ENCODE results near the gene HDAC6. TPM values are rescaled to one million over a fixed set of nuclear protein-coding genes. Genes with fewer than 3 reads are reported as not detected.

Gene HDAC6
- total and polyA plus RNA-seq, 5 donors from 2014 or later = 12.6 to 86.6 (median 18.5) TPM

- peak overlapping the region; percentile 61 for H3K4me3 ChIP-seq (ENCODE audit: low read depth, low read length)
- ATAC-seq (ENCODE audit: low read depth in 2 of 2) = no peak
Observed at GRCh38 chrX:48802089-48802904, 430 bp downstream of the HDAC6 start.

DNA sequence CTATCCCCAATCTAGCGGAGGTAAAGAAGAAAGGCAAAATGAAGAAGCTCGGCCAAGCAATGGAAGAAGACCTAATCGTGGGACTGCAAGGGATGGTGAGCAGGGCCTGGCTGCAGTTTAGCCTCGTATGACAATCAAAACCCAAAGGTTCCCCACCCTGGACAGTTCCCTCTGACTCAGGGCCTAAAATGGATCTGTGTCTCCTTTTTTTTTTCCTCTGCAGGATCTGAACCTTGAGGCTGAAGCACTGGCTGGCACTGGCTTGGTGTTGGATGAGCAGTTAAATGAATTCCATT lies 986 bp downstream of the HDAC6 start:
- no peak for ATAC-seq (ENCODE audit: low read depth in 2 of 2)
- peaks cover 5% of the 10 kb centered on the region for H3K36me3 Mint-ChIP-seq

More at GRCh38 chrX:48802089-48802904, 430 bp downstream of the HDAC6 start:
- H3K27me3 Mint-ChIP-seq = no peaks in the 10 kb centered on the region
- H3K27ac ChIP-seq (ENCODE audit: insufficient read depth, low read length, poor library complexity, severe bottlenecking) = peak overlapping the region; percentile 93
- H3K36me3 Mint-ChIP-seq = peaks cover 5% of the 10 kb centered on the region
- H3K27me3 ChIP-seq (ENCODE audit: control insufficient read depth, insufficient read depth, low read length) = no peaks in the 10 kb centered on the region
- no peaks in the 10 kb centered on the region for H3K4me1 ChIP-seq (ENCODE audit: control insufficient read depth, insufficient read depth, low read length, poor library complexity, severe bottlenecking)
- peak overlapping the region; percentile 91 to 98 (median 95) for H3K4me3 Mint-ChIP-seq
- no peaks in the 10 kb centered on the region for H3K9me3 ChIP-seq (ENCODE audit: control insufficient read depth in 2 of 2, low read length in 2 of 2)
- no peaks in the 10 kb centered on the region for H3K9me3 Mint-ChIP-seq
- peak in 2 of 3 donors; percentile 64 to 75 for DNase-seq
- peaks cover 3 to 11% (median 7%) of the 10 kb centered on the region in 4 donors for H3K4me1 Mint-ChIP-seq
- peak overlapping the region; percentile 98 to 99 (median 99) for H3K27ac Mint-ChIP-seq
- H3K36me3 ChIP-seq (ENCODE audit: control insufficient read depth, insufficient read depth, low read length) = no peaks in the 10 kb centered on the region

DNA sequence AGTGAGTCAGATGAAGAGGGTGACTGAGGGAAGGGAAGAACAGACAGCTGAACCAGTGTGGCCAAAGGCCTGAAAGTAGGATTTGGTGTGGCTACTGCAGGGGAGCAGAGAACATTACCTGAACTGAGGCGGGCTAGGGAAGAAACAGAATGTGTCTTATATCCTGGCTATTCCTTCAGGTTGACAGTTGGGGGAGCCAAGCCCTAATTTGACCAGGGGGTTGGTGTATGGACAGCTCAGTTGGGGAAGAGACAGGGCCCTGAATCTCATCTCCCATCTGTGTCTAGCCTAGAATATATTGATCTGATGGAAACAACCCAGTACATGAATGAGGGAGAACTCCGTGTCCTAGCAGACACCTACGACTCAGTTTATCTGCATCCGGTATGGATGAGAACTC lies 4.2 kb downstream of the HDAC6 start:
- H3K27ac ChIP-seq (ENCODE audit: insufficient read depth, low read length, poor library complexity, severe bottlenecking) = no peak overlapping the region
- ATAC-seq (ENCODE audit: low read depth in 2 of 2) (no peak), DNase-seq (peak in 1 of 3 donors; percentile 10)
- peaks cover 5% of the 10 kb centered on the region for H3K36me3 Mint-ChIP-seq
- no peaks in the 10 kb centered on the region for H3K27me3 Mint-ChIP-seq
- H3K27me3 ChIP-seq (ENCODE audit: control insufficient read depth, insufficient read depth, low read length) = no peaks in the 10 kb centered on the region
- H3K4me1 ChIP-seq (ENCODE audit: control insufficient read depth, insufficient read depth, low read length, poor library complexity, severe bottlenecking) = no peaks in the 10 kb centered on the region
- H3K9me3 Mint-ChIP-seq = no peaks in the 10 kb centered on the region
- H3K4me3 Mint-ChIP-seq = no peak overlapping the region
- H3K27ac Mint-ChIP-seq = peak overlapping the region in 1 of 3 donors; percentile 14
- no peaks in the 10 kb centered on the region for H3K36me3 ChIP-seq (ENCODE audit: control insufficient read depth, insufficient read depth, low read length)
- H3K9me3 ChIP-seq (ENCODE audit: control insufficient read depth in 2 of 2, low read length in 2 of 2) = no peaks in the 10 kb centered on the region
- peaks cover 0 to 7% (median 5%) of the 10 kb centered on the region in 4 donors for H3K4me1 Mint-ChIP-seq
- no peak overlapping the region for H3K4me3 ChIP-seq (ENCODE audit: low read depth, low read length)

More for the DNA sequence above, 986 bp downstream of the HDAC6 start:
- Mint-ChIP-seq H3K27ac (peak overlapping the region; percentile 8 to 99 (median 32)), H3K9me3 (no peaks in the 10 kb centered on the region), H3K27me3 (no peaks in the 10 kb centered on the region), H3K4me1 (peaks cover 3 to 11% (median 7%) of the 10 kb centered on the region in 4 donors), H3K4me3 (peak overlapping the region; percentile 82 to 98 (median 94))
- Histone ChIP-seq H3K9me3 (ENCODE audit: control insufficient read depth in 2 of 2, low read length in 2 of 2) (no peaks in the 10 kb centered on the region), H3K4me3 (ENCODE audit: low read depth, low read length) (peak overlapping the region; percentile 61), H3K27me3 (ENCODE audit: control insufficient read depth, insufficient read depth, low read length) (no peaks in the 10 kb centered on the region), H3K27ac (ENCODE audit: insufficient read depth, low read length, poor library complexity, severe bottlenecking) (peak overlapping the region; percentile 93), H3K4me1 (ENCODE audit: control insufficient read depth, insufficient read depth, low read length, poor library complexity, severe bottlenecking) (no peaks in the 10 kb centered on the region), H3K36me3 (ENCODE audit: control insufficient read depth, insufficient read depth, low read length) (no peaks in the 10 kb centered on the region)
- no peak for DNase-seq

DNA sequence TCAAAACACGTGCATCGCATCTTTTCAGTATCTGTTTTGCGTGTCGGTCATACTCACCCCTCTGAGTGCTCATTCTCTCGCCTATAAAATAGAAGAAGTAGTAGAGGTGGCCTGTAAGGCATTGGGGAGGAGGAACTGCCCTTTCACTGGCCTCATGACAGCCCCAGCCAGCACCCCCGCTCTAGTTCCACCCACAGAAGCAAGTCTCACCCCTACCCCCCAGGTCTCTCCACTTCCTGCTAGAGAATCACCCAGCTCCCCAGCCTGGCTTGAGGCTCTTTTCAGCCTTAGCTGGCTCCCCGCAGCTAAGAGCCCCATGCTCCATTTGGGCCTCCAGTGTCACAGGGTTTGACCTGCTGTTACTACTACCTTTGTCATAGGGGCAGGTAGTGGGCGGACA lies 11.8 kb downstream of the HDAC6 start:
- H3K27ac Mint-ChIP-seq = no peak overlapping the region
- H3K4me1 ChIP-seq (ENCODE audit: control insufficient read depth, insufficient read depth, low read length, poor library complexity, severe bottlenecking) = no peaks in the 10 kb centered on the region
- DNase-seq = no peak
- H3K27me3 Mint-ChIP-seq = no peaks in the 10 kb centered on the region
- H3K4me3 Mint-ChIP-seq = no peak overlapping the region
- no peaks in the 10 kb centered on the region for H3K9me3 Mint-ChIP-seq
- H3K4me1 Mint-ChIP-seq = no peaks in the 10 kb centered on the region
- H3K9me3 ChIP-seq (ENCODE audit: control insufficient read depth in 2 of 2, low read length in 2 of 2) = no peaks in the 10 kb centered on the region
- ATAC-seq (ENCODE audit: low read depth in 2 of 2) = no peak
- H3K36me3 Mint-ChIP-seq = no peaks in the 10 kb centered on the region
- H3K4me3 ChIP-seq (ENCODE audit: low read depth, low read length) = no peak overlapping the region
- H3K27me3 ChIP-seq (ENCODE audit: control insufficient read depth, insufficient read depth, low read length) = no peaks in the 10 kb centered on the region
- H3K36me3 ChIP-seq (ENCODE audit: control insufficient read depth, insufficient read depth, low read length) = no peaks in the 10 kb centered on the region
- no peak overlapping the region for H3K27ac ChIP-seq (ENCODE audit: insufficient read depth, low read length, poor library complexity, severe bottlenecking)

GRCh38 chrX:48814722-48815121 lies 12.9 kb downstream of the HDAC6 start:
- Histone ChIP-seq H3K4me3 (ENCODE audit: low read depth, low read length) (no peak overlapping the region), H3K27ac (ENCODE audit: insufficient read depth, low read length, poor library complexity, severe bottlenecking) (no peak overlapping the region), H3K4me1 (ENCODE audit: control insufficient read depth, insufficient read depth, low read length, poor library complexity, severe bottlenecking) (no peaks in the 10 kb centered on the region), H3K36me3 (ENCODE audit: control insufficient read depth, insufficient read depth, low read length) (no peaks in the 10 kb centered on the region), H3K27me3 (ENCODE audit: control insufficient read depth, insufficient read depth, low read length) (no peaks in the 10 kb centered on the region), H3K9me3 (ENCODE audit: control insufficient read depth in 2 of 2, low read length in 2 of 2) (no peaks in the 10 kb centered on the region)
- H3K9me3 Mint-ChIP-seq = no peaks in the 10 kb centered on the region
- H3K27ac Mint-ChIP-seq = no peak overlapping the region
- no peak for DNase-seq
- no peaks in the 10 kb centered on the region for H3K27me3 Mint-ChIP-seq
- ATAC-seq (ENCODE audit: low read depth in 2 of 2) = no peak
- no peaks in the 10 kb centered on the region for H3K4me1 Mint-ChIP-seq
- no peaks in the 10 kb centered on the region for H3K36me3 Mint-ChIP-seq
- H3K4me3 Mint-ChIP-seq = no peak overlapping the region

DNA sequence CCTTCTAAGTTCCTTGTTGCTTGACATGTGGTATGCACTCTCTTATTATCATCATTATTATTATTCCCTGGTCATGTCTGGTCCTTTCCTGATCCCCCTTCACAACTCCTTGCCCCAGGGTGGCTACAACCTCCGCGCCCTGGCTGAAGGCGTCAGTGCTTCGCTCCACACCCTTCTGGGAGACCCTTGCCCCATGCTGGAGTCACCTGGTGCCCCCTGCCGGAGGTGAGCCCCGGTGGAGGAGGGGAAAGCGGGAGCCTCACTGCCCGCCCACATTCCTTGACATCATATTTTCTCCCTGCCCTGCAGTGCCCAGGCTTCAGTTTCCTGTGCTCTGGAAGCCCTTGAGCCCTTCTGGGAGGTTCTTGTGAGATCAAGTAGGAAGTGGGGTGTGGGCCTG lies 13.4 kb downstream of the HDAC6 start:
- H3K4me3 ChIP-seq (ENCODE audit: low read depth, low read length) = no peak overlapping the region
- H3K4me3 Mint-ChIP-seq = no peak overlapping the region
- H3K27me3 ChIP-seq (ENCODE audit: control insufficient read depth, insufficient read depth, low read length) = no peaks in the 10 kb centered on the region

DNA sequence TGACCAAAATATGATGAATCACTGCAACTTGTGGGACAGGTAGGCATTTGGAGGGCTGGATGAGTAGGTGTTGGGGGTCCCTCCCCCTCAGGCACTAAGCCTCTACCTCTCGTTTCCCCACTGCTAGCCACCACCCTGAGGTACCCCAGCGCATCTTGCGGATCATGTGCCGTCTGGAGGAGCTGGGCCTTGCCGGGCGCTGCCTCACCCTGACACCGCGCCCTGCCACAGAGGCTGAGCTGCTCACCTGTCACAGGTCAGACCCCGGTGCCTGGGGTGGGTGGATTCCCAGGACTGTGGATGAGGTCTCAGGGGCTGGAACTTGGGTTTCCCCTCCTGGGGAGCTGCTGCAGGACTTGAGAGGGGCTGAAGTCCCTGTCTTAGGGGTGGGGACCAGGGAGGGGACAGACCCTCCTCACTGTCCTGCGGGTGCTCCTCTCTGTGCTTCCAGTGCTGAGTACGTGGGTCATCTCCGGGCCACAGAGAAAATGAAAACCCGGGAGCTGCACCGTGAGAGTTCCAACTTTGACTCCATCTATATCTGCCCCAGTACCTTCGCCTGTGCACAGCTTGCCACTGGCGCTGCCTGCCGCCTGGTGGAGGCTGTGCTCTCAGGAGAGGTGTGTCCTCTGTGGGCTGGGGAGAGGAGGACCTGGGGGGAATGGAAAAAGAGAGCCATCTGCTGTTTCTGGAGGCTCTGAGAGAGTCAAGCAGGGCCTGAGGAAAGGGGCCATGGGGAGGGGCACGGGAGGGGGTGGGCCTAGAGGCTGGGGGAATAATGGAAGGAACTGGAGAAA lies 14.3 kb downstream of the HDAC6 start:
- H3K36me3 ChIP-seq (ENCODE audit: control insufficient read depth, insufficient read depth, low read length) = no peaks in the 10 kb centered on the region
- no peak overlapping the region for H3K4me3 Mint-ChIP-seq

More for the DNA sequence above, 13.4 kb downstream of the HDAC6 start:
- no peaks in the 10 kb centered on the region for H3K4me1 ChIP-seq (ENCODE audit: control insufficient read depth, insufficient read depth, low read length, poor library complexity, severe bottlenecking)
- DNase-seq = no peak
- Mint-ChIP-seq H3K27ac (no peak overlapping the region), H3K36me3 (no peaks in the 10 kb centered on the region), H3K9me3 (no peaks in the 10 kb centered on the region), H3K4me1 (no peaks in the 10 kb centered on the region), H3K27me3 (no peaks in the 10 kb centered on the region)
- no peaks in the 10 kb centered on the region for H3K36me3 ChIP-seq (ENCODE audit: control insufficient read depth, insufficient read depth, low read length)
- no peak overlapping the region for H3K27ac ChIP-seq (ENCODE audit: insufficient read depth, low read length, poor library complexity, severe bottlenecking)
- no peaks in the 10 kb centered on the region for H3K9me3 ChIP-seq (ENCODE audit: control insufficient read depth in 2 of 2, low read length in 2 of 2)
- no peak for ATAC-seq (ENCODE audit: low read depth in 2 of 2)

More for the DNA sequence above, 14.3 kb downstream of the HDAC6 start:
- H3K9me3 Mint-ChIP-seq = no peaks in the 10 kb centered on the region
- no peaks in the 10 kb centered on the region for H3K27me3 Mint-ChIP-seq
- DNase-seq = no peak
- Histone ChIP-seq H3K27ac (ENCODE audit: insufficient read depth, low read length, poor library complexity, severe bottlenecking) (no peak overlapping the region), H3K4me1 (ENCODE audit: control insufficient read depth, insufficient read depth, low read length, poor library complexity, severe bottlenecking) (no peaks in the 10 kb centered on the region), H3K27me3 (ENCODE audit: control insufficient read depth, insufficient read depth, low read length) (no peaks in the 10 kb centered on the region), H3K9me3 (ENCODE audit: control insufficient read depth in 2 of 2, low read length in 2 of 2) (no peaks in the 10 kb centered on the region), H3K4me3 (ENCODE audit: low read depth, low read length) (no peak overlapping the region)
- no peak overlapping the region for H3K27ac Mint-ChIP-seq
- H3K36me3 Mint-ChIP-seq = no peaks in the 10 kb centered on the region
- no peak for ATAC-seq (ENCODE audit: low read depth in 2 of 2)
- no peaks in the 10 kb centered on the region for H3K4me1 Mint-ChIP-seq
